ENCODE results near the gene NPR3.

GRCh38 chr5:32812399-32812798 lies 101.3 kb downstream of the NPR3 start:
- TF ChIP-seq CTCF (IDR thresholded peaks at IDR 0.05) (no peak), POLR2A (IDR thresholded peaks at IDR 0.05) (no peak)
